GM18873 (cell line): ENCODE data around the gene IL36RN.
"Not testable (repeated sequence)": the region's sequence is repeated elsewhere in the genome, so short reads cannot be mapped to it uniquely, and the experiment has no call there.

Experiments
- ATAC-seq: cut with Tn5 transposase; IDR thresholded peaks from one replicate; pipeline ENCODE4 v1.9.1; 2021; ENCODE audit warnings: mild to moderate bottlenecking, moderate library complexity, moderate number of reproducible peaks; ENCODE audit not compliant: unreplicated experiment, low FRiP score

The IL36RN gene

DNA sequence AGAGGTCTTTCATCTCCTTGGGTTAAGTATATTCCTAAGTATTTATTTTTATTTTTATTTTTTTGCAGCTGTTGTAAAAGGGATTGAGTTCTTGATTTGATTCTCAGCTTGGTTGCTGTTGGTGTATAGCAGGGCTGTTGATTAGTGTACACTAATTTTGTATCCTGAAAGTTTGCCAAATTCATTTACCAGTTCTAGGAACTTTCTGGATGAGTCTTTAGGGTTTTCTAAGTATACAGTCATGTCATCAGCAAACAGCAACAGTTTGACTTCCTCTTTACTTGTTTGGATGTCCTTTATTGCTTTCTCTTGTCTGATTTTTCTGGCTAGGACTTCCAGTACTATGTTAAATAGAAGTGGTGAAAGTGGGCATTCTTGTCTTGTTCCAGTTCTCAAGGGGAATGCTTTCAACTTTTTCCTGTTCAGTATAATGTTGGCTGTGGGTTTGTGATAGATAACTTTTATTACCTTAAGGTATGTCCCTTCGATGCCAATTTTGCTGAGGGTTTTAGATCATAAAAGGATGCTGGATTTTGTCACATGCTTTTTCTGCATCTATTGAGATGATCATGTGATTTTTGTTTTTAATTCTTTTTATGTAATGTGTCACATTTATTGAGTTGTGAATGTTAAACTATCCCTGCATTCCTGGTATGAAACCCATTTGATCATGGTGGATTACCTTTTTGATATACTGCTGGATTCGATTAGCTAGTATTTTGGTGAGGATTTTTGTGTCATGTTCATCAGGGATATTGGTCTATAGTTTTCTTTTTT is 38.0 kb downstream of the IL36RN start:
- ATAC-seq = not testable (repeated sequence)

- ATAC-seq = no peak
Measured at GRCh38 chr2:113098041-113098440, 39.0 kb downstream of the IL36RN start.

DNA sequence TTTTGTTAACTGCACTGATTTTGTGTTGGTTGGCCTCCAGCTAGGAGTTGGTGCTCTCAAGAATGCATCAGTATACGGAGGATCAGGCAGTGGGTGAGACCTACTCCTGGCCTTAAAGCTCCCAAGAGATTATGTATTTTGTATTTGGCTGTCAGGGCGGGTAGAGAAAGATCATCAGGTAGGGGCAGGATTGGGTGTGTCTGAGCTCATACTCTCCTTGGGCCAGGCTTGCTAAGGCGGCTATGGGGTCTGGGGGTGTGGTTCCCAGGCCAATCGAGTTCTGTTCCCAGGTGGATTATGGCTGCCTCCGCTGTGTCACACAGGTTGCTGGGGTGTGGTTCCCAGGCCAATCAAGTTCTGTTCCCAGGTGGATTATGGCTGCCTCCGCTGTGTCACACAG is 39.5 kb downstream of the IL36RN start:
- ATAC-seq = no peak

- no peak for ATAC-seq
Measured at GRCh38 chr2:113102133-113102532, 43.1 kb downstream of the IL36RN start.

DNA sequence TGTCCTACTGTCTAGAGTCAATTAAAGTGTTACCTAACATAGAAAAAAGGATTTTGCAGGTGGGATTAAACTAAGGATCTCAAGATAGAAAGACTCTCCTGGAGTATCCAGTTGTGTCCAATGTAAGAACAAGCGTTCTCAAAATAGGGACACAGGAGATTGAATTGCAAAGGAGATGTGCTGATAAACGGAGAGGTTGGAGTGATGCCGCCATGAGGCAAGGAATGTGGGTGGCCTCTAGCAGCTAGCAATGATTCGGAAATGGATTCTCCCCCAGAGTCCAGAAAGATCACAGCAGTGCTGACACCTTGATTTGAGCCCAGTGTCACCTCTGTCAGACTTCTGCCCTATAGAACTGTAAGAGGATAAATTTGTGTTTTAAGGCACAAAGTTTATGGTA is 44.3 kb downstream of the IL36RN start:
- ATAC-seq = no peak

- no peak for ATAC-seq
Measured at GRCh38 chr2:113104054-113104611, 45.1 kb downstream of the IL36RN start.

- no peak for ATAC-seq
Measured at GRCh38 chr2:113105047-113105785, 46.2 kb downstream of the IL36RN start.

DNA sequence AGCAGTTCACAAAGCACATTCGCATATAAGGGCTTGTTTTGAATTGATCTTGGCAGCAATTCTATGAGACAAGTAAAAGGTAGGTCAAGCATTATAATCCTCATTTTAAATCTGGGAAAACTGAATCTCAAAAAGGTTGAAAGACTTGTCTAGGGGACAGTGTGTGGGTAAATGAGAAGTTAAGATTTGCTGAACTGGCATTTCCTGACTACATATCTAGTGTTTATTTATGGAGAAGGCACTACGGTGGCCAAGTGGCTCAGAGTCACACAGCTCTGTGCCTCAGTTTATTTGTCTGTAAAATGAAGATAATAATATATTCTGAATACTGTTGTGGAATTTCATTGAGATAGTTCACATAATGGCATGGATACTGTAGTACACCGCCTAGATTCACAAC is 52.1 kb downstream of the IL36RN start:
- no peak for ATAC-seq

DNA sequence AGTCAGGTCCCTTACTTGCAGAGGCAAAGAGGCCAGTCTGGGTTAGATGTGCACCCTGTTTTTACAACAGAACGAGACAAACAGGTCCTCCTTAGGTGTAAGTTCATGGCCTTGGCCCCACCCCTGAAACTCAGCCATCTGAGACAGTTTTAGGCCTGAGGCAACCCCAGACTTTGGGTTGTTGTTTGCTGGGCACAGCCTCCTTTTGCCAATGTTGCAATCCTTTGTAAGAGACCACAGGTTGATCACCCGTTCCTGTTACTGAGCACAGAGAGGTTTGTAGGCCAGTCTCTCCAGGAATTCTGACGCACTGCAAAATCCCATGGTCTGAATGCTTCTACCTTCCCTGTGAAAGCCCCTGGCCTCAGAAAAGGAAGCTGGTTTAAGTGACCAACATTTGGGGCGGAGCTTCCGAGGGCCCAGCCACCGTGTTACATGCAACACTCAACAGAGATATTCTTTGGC is 52.9 kb downstream of the IL36RN start:
- ATAC-seq = no peak

GRCh38 chr2:113112441-113112840 is 53.4 kb downstream of the IL36RN start:
- ATAC-seq = no peak

DNA sequence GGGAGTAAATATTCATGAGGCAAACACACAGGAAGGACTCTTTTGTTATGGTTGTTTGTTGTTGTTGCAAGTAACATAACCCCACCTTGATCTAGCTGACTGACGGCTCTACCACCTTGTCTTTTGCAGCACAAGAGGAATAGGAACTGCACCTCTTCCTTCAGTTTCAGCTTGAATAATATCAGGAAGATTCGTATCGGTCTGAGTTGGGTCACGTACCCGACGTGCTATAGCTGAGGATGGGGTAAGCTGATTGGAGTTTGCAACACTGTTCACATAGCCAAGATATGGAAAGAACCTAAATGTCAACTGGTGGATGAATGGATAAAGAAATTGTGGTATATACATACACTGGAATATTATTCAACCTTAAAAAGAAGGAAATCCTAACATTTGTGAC is 53.9 kb downstream of the IL36RN start:
- ATAC-seq = no peak

DNA sequence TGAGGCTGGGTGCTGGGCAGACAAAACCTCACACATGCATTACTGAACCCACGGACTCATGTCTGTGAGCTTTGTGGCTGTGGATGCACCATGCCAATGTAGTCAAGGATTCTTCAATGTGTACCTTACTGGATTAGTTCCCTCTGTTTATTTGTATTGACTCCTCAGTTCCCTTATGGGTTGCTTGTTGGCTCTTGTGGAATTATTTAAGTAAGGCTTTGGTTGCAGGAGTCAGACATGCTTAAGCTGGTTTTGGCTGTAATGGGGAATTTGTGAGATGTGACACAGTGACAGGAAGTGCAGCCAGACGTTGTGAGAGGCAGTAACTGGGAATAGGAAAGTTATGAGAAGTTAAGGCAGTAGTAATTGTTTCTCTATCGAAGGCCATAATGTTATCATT is 54.8 kb downstream of the IL36RN start:
- ATAC-seq = no peak
